Measurements from ENCODE around the gene LRIT2. TPM values are rescaled to one million over a fixed set of nuclear protein-coding genes. Genes with fewer than 3 reads are reported as not detected.

Gene LRIT2
- total and polyA plus RNA-seq, 9 of the 15 experiments (the other 6 are each of a cell fraction or from before 2014, with no cell fraction given) = not detected

- TF ChIP-seq ETS2 (tag; IDR thresholded peaks at IDR 0.05; ENCODE audit: borderline replicate concordance, poor library complexity, severe bottlenecking) = no peak
- TF ChIP-seq, protein P1, sequence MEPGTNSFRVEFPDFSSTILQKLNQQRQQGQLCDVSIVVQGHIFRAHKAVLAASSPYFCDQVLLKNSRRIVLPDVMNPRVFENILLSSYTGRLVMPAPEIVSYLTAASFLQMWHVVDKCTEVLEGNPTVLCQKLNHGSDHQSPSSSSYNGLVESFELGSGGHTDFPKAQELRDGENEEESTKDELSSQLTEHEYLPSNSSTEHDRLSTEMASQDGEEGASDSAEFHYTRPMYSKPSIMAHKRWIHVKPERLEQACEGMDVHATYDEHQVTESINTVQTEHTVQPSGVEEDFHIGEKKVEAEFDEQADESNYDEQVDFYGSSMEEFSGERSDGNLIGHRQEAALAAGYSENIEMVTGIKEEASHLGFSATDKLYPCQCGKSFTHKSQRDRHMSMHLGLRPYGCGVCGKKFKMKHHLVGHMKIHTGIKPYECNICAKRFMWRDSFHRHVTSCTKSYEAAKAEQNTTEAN (CRISPR knock-in tag; IDR thresholded peaks at IDR 0.05) = no peak
- no peak for TF ChIP-seq EZH2 (IDR thresholded peaks at IDR 0.05; ENCODE audit: borderline replicate concordance, low read depth, low read length)
- no peak for TF ChIP-seq SRSF1 (IDR thresholded peaks at IDR 0.05; ENCODE audit: low read depth, low read length)
- TF ChIP-seq DNMT1 (IDR thresholded peaks at IDR 0.05) = no peak
- TF ChIP-seq VEZF1 (CRISPR knock-in tag; IDR thresholded peaks at IDR 0.05) = no peak
- no peak for TF ChIP-seq ZNF263 (CRISPR knock-in tag; IDR thresholded peaks at IDR 0.05; ENCODE audit: borderline replicate concordance)
- TF ChIP-seq SMAD3 (CRISPR knock-in tag; conservative IDR thresholded peaks at IDR 0.05) = no peak
- no peak for TF ChIP-seq NCOA1 (IDR thresholded peaks at IDR 0.05; ENCODE audit: low read depth)
- TF ChIP-seq RCOR1 (IDR thresholded peaks at IDR 0.05; ENCODE audit: borderline replicate concordance in 1 of 2, low read depth in 2 of 2, low read length in 2 of 2) = 0 out of 4 replicates have a peak, but pooled peaks of 1 of the 2 experiments have one; percentile 48
- no peak for TF ChIP-seq SUPT5H (IDR thresholded peaks at IDR 0.05)
- no peak for TF ChIP-seq ZNF57 (CRISPR knock-in tag; IDR thresholded peaks at IDR 0.05)
- TF ChIP-seq ZBTB17 (CRISPR knock-in tag; IDR thresholded peaks at IDR 0.05) = no peak
- TF ChIP-seq, protein P2, sequence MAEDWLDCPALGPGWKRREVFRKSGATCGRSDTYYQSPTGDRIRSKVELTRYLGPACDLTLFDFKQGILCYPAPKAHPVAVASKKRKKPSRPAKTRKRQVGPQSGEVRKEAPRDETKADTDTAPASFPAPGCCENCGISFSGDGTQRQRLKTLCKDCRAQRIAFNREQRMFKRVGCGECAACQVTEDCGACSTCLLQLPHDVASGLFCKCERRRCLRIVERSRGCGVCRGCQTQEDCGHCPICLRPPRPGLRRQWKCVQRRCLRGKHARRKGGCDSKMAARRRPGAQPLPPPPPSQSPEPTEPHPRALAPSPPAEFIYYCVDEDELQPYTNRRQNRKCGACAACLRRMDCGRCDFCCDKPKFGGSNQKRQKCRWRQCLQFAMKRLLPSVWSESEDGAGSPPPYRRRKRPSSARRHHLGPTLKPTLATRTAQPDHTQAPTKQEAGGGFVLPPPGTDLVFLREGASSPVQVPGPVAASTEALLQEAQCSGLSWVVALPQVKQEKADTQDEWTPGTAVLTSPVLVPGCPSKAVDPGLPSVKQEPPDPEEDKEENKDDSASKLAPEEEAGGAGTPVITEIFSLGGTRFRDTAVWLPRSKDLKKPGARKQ (CRISPR knock-in tag; IDR thresholded peaks at IDR 0.05) = no peak
- peak; percentile 91 for TF ChIP-seq SMC3 (conservative IDR thresholded peaks at IDR 0.05; ENCODE audit: insufficient read depth, low read depth, low read length)
- 0 out of 2 replicates have a peak, but pooled peaks have one; percentile 68 for TF ChIP-seq ZBTB26 (CRISPR knock-in tag; IDR thresholded peaks at IDR 0.05)
- peak; percentile 17; the same call in 1 of the 2 replicates for TF ChIP-seq RB1 (IDR thresholded peaks at IDR 0.05; ENCODE audit: low read depth)
Measured at GRCh38 chr10:84205049-84205852, 20.1 kb downstream of the LRIT2 start (continued).

All from K562 (cell line).